ENCODE results near the gene CLEC16A. TPM values are rescaled to one million over a fixed set of nuclear protein-coding genes. Genes with fewer than 3 reads are reported as not detected.

The CLEC16A gene
- total and polyA plus RNA-seq, 9 of the 15 experiments (the other 6 are each of a cell fraction or from before 2014, with no cell fraction given): 1.00 to 22.3 (median 10.0) TPM

- FAIRE-seq: no peak
- 64% methylated on average over 6 of the region's 6 CpGs for WGBS (ENCODE audit: insufficient coverage, low coverage, missing lambda C conversion rate)
These were observed 21.2 kb downstream of the CLEC16A start for GRCh38 chr16:10965440-10966061.

More at GRCh38 chr16:10965440-10966061, 21.2 kb downstream of the CLEC16A start:
- ChIA-PET CTCF (ENCODE audit: low intra/inter-chr PET ratio) (no interaction called here), POLR2A (interaction anchor here (0.7 kb wide), 1 partner anchor 136 kb away, joined by 4 read pairs; no protein-coding TSS in a partner anchor)
- peaks cover 16 to 18% of the 10 kb centered on the region in 2 experiments; a peak in 4 of 5 replicates for H3K4me1 ChIP-seq (replicated peaks in 1 of 2; ENCODE audit: control insufficient read depth in 2 of 2, insufficient read depth in 2 of 2, low read length in 2 of 2)
- no peak overlapping the region for H2AFZ ChIP-seq (ENCODE audit: low read depth, low read length)
- no peaks in the 10 kb centered on the region for H3K27me3 ChIP-seq (ENCODE audit: control insufficient read depth in 2 of 2, insufficient read depth in 2 of 2, low read length in 2 of 2)
- no TSS peak for BruUV-seq (replicated peaks)
- H3K9ac ChIP-seq (ENCODE audit: insufficient read depth in 1 of 2, low read depth in 2 of 2, low read length in 2 of 2): peak overlapping the region in 1 of 2 experiments; percentile 28; a peak in 1 of 4 replicates
- peaks cover 53% of the 10 kb centered on the region for H3K36me3 ChIP-seq (ENCODE audit: control insufficient read depth, insufficient read depth, low read length)
- no peaks in the 10 kb centered on the region for H3K9me1 ChIP-seq (ENCODE audit: control insufficient read depth, insufficient read depth, low read length)
- no peak for TF ChIP-seq NFATC3 (IDR thresholded peaks at IDR 0.05)
- TF ChIP-seq ZNF644 (tag; IDR thresholded peaks at IDR 0.05; ENCODE audit: low read depth): no peak
- TF ChIP-seq UBTF (IDR thresholded peaks at IDR 0.05; ENCODE audit: borderline replicate concordance in 1 of 2, low read depth in 2 of 2, low read length in 2 of 2): no peak
- no peak for TF ChIP-seq HMG20A (CRISPR knock-in tag; conservative IDR thresholded peaks at IDR 0.05)
- TF ChIP-seq TAL1 (IDR thresholded peaks at IDR 0.05): no peak
- TF ChIP-seq ETS2 (tag; IDR thresholded peaks at IDR 0.05; ENCODE audit: borderline replicate concordance, poor library complexity, severe bottlenecking): no peak
- TF ChIP-seq MCM7 (IDR thresholded peaks at IDR 0.05): no peak
- H4K20me1 ChIP-seq (replicated peaks; ENCODE audit: control insufficient read depth, insufficient read depth, low read length): peaks cover 3% of the 10 kb centered on the region
- H3K27ac ChIP-seq (ENCODE audit: extremely low read depth, low read depth, low read length): no peak overlapping the region
- intact Hi-C loops (cut with micrococcal nuclease): loop anchor here (2.0 kb wide), 1 partner anchor 439 kb away; no protein-coding TSS in a partner anchor
- ATAC-seq: peak; percentile 34
- H3K9me3 ChIP-seq (replicated peaks; ENCODE audit: control insufficient read depth, insufficient read depth, low read depth, low read length): no peaks in the 10 kb centered on the region
- no peak overlapping the region for H3K4me3 ChIP-seq
- DNase-seq (ENCODE audit: extremely low read depth in 1 of 4, low spot score in 3 of 4): peak in 2 of 4 experiments; percentile 21 to 32
- H3K79me2 ChIP-seq (ENCODE audit: control insufficient read depth, insufficient read depth, low read length): peaks cover 3% of the 10 kb centered on the region; the same call in 2 of the 3 replicates
- peak overlapping the region; percentile 51; the same call in 1 of the 2 replicates for H3K4me2 ChIP-seq (ENCODE audit: insufficient read depth, low read length)
- in situ Hi-C loops (cut with MboI): loop anchor here (5.0 to 25.0 kb wide), 3 partner anchors 397 to 697 kb away; partner anchors contain the start of gene SNN

All from K562 (cell line).